Esophagus mucosa (tissue), 1 donor: Measurements from ENCODE around the gene NEIL3. TPM values are rescaled to one million over a fixed set of nuclear protein-coding genes. Genes with fewer than 3 reads are reported as not detected.

Experiments used
- ATAC-seq: fragments of 200-7000 bp; cut with Tn5 transposase; one replicate; pipeline ENCODE4 v1.9.1; 2020
- total RNA-seq: library from RNA; stranded (reverse); gene quantifications from one replicate; pipeline ENCODE4 v1.2.4, GENCODE V29; 2023
- donor health status: DM: yes; HTN: yes; CAD: no.

Gene NEIL3
- total RNA-seq, 1 donor from 2014 or later = 3.8 TPM

DNA sequence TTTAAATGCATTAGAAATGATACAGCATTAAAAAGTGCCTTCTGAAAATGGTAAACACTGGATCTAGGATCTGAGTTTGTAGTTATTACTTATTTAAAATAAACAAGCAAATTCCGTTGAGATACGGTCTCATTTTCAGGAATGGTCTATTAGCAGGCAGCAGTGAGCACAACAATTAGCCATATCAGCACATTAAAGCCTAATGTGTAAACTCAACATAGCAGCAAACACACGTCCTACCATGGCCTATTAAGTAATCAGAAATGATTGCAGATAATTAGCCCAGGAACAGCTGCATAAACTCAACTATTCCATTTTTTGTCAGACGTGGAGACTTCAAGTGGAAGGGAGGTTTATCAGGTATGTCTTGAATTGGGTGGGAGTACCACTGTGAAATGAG, 61.8 kb downstream of the NEIL3 start:
- ATAC-seq = no peak

GRCh38 chr4:177374966-177375365, 65.3 kb downstream of the NEIL3 start:
- ATAC-seq = no peak

DNA sequence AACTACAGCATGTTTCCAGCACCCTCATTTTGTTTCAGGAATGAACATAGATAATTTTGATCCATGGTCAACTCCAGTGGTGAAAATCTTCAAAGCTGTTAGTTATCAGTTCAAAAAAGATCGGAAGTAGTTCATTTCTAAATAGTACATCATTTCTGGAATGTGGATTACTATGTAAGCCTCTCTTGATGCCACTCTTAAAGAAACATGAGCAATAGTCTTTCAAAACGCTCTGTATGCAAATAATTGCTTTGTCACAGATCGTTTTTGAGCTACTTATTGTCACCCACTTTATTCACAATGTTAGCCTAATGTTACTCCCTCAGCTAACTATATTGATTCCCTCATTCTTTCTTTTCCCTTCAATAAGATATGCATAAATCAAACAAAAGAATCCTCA, 65.7 kb downstream of the NEIL3 start:
- no peak for ATAC-seq

- no peak for ATAC-seq
Observed at GRCh38 chr4:177376024-177376423, 66.3 kb downstream of the NEIL3 start.

- no peak for ATAC-seq
Observed at GRCh38 chr4:177380730-177381287, 71.1 kb downstream of the NEIL3 start.

- ATAC-seq = no peak
Observed at GRCh38 chr4:177381762-177382310, 72.2 kb downstream of the NEIL3 start.

DNA sequence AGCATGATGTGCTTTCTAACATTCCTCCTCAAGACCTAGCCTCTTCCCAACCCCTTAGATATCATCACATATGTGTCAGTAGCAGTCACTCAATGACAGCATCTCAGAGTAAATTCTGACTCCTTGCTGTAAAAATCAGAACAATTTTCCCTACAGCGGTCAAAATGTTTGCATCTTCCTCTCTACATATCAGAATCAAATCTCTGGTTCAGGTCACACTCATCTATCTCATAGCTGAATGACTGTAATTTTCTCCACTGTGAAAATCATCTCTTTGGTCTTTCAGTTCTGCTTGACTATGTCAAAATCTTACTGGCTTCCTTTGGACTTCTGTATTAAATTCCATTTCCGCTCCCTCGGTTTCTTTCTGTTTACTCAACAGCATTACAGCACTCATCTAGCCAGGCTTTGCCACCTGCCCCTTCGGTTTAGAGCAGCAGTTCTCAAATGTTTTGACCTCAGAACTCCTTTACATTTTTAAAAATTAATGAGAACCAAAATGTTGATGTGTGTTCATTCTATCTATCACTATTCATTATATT, 75.3 kb downstream of the NEIL3 start:
- ATAC-seq = no peak

DNA sequence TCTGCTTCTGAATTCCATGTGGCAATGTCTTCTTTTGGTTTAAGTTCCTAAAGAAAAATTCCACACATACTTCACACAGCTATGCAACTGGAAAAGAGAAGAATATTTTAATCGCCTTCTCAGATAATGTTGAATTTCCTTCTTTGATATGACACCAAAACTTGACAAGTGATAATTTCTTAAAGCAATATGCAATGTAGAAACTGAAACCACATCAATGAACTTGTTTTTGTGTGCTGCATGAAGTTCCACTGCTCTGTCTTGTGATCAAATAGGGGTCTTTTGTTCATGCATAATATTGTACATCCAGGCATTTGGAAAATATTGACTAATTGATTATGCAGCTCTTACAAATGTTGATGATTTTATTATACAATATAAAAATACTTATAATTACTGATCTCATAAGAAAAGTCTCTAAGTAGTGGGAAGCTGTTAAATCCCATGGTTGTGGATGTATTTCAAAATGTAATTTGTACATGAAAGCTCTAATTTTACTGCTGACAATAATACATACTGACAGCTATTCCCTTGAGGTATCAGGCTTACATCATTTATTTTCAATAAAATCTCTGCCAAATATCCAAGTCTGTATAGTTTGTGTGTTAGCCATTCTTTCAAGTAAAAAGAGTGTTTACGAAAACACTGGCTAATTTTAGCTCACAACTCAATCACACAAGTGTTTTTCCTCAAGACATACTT, 76.1 kb downstream of the NEIL3 start:
- no peak for ATAC-seq

DNA sequence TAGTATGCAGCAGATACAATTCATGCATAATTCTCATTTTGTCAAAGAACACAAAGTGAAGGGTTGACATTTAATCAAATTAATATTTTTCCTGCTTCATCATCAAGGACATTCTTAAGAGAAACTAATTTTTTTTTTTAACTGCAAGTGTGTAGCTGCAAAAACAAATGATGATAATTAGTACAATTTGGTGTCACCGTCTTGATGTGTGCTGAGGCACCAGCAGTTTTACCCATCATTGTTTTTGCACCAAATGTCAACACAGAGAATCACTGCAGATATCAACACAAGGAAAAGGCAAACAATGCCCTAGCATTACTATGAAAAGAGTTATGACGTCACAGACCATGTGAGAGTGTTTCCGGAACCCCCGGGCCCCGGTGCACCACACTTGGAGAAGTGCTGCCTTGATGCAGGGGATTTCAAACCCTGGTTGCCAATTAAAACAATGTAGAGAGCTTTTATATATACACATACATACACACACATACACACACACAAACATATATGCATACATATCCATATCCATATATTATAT, 76.7 kb downstream of the NEIL3 start:
- ATAC-seq = no peak

DNA sequence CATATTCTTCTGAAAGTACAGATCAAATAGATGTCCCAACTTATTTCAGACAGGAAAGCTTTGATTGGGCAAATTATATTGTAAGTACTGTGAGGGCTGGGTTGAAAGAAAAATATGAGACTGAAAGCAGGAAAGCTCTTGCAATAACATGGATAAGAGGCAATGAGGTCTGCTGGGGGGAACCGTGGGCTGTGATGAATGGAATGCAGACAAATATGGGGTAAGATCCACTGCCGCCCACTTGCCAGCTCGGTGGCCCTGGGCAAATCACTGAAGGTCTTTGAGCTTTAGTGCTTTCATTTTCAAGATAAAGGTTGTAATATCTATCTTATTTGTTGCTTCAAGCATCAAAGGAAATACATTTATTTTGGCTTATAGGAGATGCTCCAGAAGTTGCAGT, 81.6 kb downstream of the NEIL3 start:
- no peak for ATAC-seq

GRCh38 chr4:177391953-177392352, 82.3 kb downstream of the NEIL3 start:
- ATAC-seq = peak; percentile 86

DNA sequence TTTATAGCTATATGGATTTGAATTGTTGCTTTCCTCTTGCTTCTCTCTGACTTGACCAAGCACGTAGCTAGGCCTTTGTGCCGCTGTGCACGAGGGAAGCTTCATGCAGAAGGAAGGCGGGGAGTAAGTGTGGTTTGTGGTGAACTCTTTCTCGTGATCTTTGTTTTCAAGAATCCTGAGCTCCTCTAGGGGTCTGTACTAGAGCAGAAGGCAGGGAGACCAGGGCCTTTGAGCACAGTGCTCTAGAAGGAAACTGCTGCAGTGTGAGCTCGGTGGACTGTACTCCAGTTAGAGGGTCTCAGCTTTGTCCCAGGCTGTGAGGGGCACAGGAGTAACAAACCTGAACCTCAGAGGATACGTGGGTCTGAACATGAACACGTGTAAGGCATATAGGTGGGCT, 83.6 kb downstream of the NEIL3 start:
- ATAC-seq = no peak

DNA sequence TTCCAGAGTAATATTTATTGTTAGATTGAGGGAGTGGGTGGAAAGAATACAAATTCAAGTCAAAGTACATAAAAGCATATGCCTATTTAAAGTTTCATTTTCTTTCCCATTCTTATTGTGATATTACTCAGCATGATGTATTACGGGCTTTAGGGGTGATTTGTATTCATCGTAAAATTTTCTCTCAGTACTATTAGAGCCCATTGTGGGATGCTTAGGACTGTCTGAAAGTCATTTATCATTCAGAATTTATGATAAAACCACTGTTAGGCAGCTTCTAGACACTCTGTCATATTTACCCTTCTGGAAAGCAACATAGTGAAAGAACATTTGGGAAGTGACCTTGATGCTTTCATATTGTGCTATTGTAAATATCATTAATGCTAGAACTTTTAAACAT, 86.7 kb downstream of the NEIL3 start:
- no peak for ATAC-seq

DNA sequence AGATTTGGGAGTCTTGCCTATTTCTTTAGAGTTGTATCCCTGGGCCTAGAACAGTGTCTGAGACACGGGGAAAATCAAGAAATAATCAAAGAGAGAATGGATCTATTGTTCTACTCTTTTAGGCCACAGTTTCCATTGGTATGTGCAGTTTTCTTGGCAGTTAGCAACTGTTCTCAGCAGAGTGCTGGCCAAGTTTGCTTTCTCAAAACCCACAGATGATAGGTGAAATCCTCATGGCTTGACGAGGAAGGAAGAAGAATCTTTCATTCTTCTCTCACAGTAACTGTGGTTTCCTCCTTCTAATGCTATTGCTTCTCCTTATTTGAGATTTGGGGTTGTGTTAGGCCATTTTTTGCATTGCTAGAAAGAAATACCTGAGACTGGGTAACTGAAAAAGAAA, 90.4 kb downstream of the NEIL3 start:
- no peak for ATAC-seq

DNA sequence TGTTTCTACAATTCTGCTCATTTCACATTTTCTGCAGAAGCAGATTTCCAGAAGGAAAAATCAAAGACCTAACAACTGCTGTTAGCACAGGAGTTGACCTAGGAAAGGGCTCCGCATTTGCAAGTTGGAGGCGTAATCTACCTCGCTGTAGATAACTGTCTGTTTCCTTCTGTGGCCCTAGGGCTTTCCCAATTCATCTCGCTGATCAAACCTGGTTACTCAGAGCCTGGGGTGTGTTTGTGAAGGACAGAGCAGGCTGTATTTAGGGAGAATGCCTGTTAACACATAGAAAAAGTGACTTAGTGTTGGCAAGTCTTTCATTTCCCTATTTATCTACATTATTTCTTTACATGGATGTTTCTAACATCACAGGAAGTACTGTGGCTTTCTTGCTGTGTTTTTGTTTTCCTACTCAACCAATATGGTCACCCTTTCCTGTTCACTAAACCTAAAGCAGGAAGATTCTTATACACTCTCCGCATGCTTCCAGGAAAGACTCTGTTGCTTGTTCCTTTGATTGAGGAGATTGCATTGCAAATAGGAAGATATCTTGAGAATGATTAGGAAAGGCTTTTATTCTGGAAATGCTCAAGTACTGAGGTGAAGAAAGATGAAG, 92.1 kb downstream of the NEIL3 start:
- no peak for ATAC-seq

DNA sequence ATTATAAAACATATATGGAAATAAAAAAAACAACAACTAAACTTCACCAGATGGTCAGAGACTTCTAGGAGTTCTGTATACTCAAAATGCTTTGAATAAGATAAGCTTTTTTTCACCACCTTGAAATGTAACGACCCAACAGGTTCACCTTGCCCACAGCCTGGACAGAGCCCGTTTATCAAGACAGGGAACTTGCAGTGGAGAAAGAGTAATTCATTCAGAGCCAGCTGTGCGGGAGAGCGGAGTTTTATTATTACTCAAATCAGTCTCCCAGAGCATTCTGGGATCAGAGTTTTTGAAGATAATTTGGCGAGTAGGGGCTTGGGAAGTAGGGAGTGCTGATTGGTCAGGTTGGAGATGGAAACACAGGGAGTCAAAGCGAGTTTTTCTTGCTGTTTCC, 94.1 kb downstream of the NEIL3 start:
- ATAC-seq = peak; percentile 49

GRCh38 chr4:177404342-177404741, 94.7 kb downstream of the NEIL3 start:
- no peak for ATAC-seq

DNA sequence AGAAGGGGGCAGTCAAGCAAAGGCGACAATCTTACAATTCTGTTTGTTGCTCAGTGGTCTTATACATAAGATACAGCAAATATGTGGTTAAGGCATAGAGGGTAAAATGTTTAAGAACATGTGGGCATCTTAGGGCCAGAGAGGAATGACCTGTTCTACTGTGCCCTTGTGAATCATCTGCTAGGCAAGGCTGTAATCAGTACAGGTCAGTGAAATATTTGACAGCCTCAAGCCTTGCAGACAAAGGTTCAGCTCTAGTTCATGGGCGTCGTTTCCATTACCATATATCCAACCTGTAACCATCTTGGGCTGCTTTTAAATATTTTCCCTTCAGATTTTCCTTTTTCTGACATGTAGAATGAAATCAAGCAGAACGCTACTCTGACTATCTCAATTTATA, 95.3 kb downstream of the NEIL3 start:
- peak; percentile 92 for ATAC-seq

GRCh38 chr4:177405508-177405907, 95.8 kb downstream of the NEIL3 start:
- ATAC-seq = no peak

DNA sequence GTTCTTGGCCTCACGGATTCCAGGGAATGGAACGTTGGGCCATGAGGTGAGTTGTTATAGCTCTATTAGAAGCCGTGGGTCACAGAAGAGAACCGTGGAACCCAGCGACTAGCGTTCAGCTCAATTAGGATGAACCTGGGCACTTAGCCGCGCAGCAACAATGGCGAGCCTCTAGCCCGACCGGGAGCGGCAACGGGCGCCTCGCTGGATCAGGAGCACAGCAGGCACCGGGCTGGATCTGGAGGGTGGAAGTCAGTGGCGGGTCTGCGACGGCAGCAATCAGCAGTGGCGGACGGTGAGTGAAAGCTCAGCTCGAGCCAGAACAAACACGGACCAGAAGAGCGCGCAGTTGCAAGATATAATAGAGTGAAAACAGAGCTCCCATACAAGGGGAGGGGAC, 98.3 kb downstream of the NEIL3 start:
- no peak for ATAC-seq

- no peak for ATAC-seq
Observed at GRCh38 chr4:177410566-177410965, 100.9 kb downstream of the NEIL3 start.

DNA sequence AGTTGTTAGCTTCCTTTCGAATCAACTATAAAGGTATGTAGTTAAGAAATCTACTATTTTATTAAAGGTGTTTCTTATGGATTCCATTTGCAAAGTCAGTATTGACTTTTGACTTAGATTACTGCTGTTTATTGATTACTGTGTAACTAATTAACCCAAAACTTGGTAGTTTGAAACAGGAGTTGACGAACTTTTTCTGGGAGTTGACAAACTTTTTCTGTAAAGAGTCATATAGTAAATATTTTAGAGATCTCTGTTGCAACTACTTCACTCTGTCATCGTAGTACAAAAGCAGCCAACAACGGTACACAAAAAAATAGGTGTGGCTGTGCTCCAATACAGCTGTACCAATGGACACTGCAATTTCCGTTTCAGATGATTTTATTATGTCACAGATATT, 102.3 kb downstream of the NEIL3 start:
- ATAC-seq = no peak
